NCI-H1930 (cell line): Measurements from ENCODE around the gene CSMD2.

Experiments
- DNase-seq, 2 experiments: peaks; one replicate each; lab custom pipeline; 2025; lab: John Stamatoyannopoulos, UW

Gene CSMD2

GRCh38 chr1:33853431-33853830 lies 311.6 kb downstream of the CSMD2 start:
- no peak for DNase-seq

DNA sequence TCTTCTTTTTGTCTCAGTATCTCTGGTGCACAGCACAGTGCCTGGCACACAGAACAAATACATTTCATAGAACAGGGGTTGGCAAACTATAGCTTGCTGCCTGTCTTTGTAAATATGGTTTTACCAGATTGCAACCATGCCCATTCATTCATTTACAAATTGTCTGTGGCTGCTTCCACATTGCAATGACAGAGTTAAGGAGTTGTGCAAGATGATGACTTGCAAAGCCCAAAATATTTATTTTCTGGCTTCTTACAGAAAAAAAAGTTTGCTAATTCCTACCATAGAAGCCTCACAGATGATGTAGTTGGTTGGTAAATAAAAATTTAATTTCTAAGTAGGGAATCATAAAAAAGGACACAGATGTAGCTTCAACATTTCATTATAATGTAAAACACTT lies 312.3 kb downstream of the CSMD2 start:
- DNase-seq, result no peak

DNA sequence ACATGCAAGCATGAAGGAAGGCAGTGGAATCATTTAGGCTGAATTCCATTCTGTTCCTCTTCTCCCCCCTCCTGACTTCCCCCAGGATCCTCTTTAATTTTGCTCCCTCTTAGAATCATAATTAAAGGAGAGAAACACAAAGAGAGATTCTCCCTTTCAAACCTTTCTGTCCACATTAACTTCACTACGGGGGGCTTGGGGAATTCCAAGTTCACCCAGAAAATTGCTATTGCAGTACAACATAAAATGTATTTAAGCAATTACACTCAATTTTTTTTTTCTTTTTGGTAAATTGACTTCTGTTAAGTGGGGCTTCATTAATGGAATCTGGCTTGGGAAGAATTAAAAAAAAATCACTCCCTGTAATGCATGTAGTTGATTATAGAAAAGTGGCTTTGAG lies 314.5 kb downstream of the CSMD2 start:
- no peak for DNase-seq

GRCh38 chr1:33849211-33849610 lies 315.8 kb downstream of the CSMD2 start:
- no peak for DNase-seq

- DNase-seq, result no peak
These were observed 316.7 kb downstream of the CSMD2 start for GRCh38 chr1:33848205-33848937.

DNA sequence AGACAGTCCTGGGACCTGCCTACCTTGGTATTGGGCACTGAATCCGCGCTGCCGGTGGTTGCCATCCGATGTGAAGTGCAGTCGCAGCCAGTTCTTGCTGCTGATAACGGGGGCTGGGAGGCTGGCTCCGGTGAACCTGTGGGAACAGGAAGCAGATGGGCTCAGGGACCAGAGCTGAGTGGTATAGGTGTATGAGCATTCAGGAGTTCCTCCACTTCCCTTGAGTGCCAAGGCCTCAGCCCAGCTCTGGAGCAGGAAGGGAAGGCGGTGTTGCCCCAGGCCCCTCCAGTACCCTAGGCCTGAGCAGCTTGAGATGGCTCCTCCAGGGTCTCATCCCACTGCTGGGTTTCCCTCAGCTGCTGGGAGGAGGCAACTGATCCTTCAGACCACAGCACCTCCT lies 318.2 kb downstream of the CSMD2 start:
- DNase-seq, result no peak

DNA sequence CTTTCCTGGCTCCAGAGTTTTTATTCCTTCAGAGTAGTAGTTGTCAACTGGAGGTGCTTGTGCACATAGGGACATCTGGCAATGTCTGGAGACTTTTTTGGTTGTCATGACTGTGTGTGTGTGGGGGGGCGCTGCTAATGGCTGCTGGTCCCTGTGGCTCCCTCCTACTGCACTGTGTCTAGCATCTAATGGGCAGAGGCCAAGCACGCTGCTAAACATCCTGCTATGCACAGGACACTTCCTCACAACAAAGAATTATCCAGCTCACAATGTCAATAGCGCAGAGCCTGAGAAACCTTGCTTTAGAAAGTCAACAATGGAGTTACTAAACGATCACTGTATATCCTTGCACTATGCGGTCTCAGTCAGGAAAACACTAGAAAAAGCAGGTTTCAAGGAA lies 320.9 kb downstream of the CSMD2 start:
- no peak for DNase-seq

DNA sequence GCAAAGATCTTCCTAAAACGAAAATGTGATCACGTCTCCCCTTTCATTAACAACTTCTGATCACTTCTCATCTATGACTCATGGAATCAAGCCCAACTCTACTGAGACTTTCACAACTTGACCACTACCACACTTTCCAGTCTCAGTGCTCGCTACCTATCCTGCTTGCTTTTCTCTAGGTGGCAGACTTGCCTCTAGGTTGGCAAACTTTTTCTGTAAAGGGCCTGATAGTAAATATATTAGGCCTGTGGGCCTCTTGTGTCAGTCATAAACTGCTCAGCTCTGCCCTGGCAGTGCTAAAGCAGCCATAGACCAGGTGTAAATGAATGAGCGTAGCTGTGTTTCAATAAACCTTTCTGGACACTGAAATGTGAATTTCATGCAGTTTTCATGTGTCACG lies 322.7 kb downstream of the CSMD2 start:
- DNase-seq, result no peak

GRCh38 chr1:33841494-33841893 lies 323.5 kb downstream of the CSMD2 start:
- no peak for DNase-seq

- no peak for DNase-seq
These were observed 327.4 kb downstream of the CSMD2 start for GRCh38 chr1:33837635-33838034.

GRCh38 chr1:33836911-33837310 lies 328.1 kb downstream of the CSMD2 start:
- DNase-seq, result no peak

DNA sequence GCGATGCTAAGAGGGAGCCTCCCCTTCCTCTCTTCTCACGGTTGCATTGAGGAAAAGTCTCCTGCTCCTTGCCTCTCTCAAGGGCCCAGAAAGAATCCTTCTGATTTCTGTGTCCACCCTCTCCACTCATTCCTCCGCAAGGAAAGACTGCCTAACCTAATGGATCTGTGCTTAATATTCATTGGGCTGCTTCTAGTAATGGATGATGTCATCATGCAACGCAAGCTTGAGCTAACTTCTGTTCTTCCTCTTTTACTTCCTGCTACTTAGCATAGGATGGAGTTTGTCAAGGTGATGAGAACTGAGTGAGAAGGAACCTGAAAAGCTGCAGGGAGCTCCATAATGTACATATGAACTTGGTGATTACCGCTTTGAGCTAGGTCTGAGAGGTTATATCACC lies 336.4 kb downstream of the CSMD2 start:
- DNase-seq, result no peak

GRCh38 chr1:33828059-33828458 lies 337.0 kb downstream of the CSMD2 start:
- DNase-seq, result no peak

DNA sequence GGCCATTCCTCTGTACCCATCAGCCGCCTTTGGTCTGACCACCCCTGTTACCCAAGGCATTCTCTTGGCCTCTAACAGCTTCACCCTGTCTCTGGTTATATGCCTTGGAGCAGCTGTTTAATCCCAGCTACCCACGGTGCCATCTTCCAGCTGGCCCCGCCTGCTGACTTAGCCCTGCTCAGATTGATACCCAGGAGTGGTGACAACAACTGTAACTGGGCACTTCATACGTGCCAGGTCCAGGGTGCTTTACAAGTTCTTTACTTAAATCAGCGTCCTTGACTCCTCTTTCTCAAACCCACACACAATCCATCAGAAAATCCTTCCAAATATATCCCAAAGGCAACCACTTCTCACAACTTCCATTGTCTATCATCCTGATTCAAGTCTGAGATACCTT lies 338.3 kb downstream of the CSMD2 start:
- DNase-seq, result no peak

DNA sequence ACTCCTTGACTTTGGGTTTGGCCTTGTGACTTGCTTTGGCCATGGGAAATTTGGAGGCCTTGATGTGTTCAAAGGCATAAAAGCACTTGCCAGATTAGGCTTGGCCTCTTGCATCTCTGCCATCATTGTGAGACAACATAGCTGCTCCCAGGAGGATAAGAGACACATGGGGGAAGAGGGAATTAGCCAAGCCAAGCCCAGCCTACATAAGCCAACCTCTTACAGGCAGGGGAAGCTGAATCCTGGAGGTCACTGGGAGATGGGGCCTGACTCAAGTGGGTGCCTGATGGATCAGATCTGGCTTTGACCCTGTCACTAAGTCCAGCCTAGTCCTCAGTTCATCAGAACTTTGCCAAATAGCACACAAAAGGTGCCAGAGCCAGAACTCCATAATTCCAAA lies 338.7 kb downstream of the CSMD2 start:
- no peak for DNase-seq

- DNase-seq, result no peak
These were observed 339.5 kb downstream of the CSMD2 start for GRCh38 chr1:33825506-33825905.

- DNase-seq, result no peak
These were observed 340.1 kb downstream of the CSMD2 start for GRCh38 chr1:33824971-33825370.

DNA sequence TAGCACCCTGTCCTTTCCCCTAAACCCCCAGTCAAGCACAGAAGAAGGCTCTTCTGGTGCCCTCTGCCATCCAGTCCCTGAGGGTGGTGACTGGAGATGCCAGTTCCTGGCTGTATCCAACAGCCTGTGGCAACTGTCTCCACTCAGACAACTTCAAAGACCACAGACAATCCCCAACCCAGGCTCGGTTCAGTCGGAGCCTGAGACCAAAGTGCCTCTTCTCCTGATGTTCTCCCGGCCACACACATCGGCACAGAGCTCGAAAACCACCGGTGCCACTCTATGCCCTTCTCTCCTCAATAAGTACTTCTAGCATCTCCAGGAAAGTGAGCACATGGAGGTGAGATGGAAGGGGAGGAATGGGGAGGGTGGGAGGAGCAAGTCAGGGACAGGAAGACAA lies 340.7 kb downstream of the CSMD2 start:
- DNase-seq, result no peak

DNA sequence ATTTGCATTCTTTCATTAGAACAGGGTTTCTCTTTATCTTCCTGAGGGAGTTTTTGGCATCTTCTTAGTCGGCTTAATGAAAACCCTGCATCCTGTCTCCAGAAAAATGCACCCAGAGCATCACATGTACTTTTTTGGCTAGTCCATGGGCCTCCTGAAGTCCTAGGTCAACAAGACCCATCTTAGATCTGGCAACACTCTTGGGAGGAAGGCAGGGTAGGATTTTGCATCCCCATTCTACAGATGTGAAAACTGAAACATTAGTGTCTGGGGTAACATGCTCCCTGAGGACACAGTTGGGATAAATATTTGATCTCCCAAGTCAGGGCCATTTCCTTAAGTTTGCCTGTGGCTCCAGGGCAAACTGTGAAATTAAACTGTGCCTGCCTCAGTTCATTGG lies 341.2 kb downstream of the CSMD2 start:
- no peak for DNase-seq

GRCh38 chr1:33823401-33823800 lies 341.6 kb downstream of the CSMD2 start:
- no peak for DNase-seq

- DNase-seq, result no peak
These were observed 342.6 kb downstream of the CSMD2 start for GRCh38 chr1:33822396-33822795.

DNA sequence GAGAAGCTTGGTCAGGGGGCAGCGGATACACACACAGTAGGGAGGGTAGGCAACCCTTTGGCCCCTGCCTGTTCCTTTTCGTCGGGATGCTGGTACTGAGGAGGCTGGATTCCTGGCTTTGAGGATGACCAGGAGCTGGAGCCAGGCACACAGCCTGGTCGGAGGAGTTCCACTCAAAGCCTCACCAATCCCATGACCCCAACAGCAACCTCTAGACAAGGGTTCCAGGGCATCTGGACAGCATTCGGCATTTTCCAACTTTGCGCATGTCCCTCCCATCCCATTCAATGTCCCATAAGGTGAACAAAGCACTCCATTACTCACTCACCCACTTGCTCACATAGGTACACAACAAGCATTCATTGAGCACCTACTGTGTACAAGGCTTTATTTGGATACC lies 343.7 kb downstream of the CSMD2 start:
- DNase-seq, result no peak

DNA sequence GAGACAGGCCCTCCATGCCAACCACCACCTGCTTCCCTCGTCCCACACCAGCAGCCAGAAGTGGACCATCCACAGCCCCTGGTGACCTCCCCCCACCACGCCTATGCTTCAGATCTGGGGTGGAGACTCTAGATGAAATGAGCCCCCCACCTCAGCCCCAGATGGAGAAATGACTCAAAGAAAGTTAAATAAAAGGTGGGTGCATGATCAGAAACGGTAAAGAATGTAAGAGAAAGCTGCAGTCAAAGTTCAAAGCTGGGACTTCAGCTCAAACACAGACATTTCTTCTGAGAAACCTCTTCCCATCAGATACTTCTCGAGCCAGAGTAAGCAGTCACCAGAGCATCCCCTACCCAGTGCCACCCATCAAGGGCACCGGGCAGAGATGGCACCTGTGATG lies 344.2 kb downstream of the CSMD2 start:
- DNase-seq, result no peak

GRCh38 chr1:33819913-33820311 lies 345.1 kb downstream of the CSMD2 start:
- DNase-seq, result no peak
